ENCODE results near the gene CDK2AP2. TPM values are rescaled to one million over a fixed set of nuclear protein-coding genes. Genes with fewer than 3 reads are reported as not detected.
"Not testable (repeated sequence)": the region's sequence is repeated elsewhere in the genome, so short reads cannot be mapped to it uniquely, and the experiment has no call there.

The CDK2AP2 gene
- polyA plus RNA-seq, 1 experiment, result 11.7 TPM

DNA sequence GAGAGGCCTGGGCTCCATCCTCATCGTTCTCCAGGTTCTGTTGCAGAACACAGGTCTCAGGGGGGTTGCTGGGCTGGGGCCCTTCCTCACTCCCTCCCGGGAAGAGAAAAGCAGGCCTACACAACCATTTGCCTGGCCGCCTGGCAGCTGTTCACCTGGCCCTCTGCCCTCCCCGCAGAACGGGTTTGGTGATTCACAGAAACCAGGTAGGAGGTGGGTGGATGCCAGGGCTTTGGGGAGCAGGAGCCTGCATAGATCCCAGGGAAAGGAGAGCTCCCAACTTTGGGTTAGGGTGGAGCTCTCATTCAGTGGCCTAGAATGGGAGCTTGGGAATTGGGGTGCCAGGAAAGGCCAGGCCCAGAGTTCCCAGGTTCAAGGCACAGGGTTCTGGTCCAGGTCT lies 39.9 kb downstream of the CDK2AP2 start:
- TF ChIP-seq, protein P1, sequence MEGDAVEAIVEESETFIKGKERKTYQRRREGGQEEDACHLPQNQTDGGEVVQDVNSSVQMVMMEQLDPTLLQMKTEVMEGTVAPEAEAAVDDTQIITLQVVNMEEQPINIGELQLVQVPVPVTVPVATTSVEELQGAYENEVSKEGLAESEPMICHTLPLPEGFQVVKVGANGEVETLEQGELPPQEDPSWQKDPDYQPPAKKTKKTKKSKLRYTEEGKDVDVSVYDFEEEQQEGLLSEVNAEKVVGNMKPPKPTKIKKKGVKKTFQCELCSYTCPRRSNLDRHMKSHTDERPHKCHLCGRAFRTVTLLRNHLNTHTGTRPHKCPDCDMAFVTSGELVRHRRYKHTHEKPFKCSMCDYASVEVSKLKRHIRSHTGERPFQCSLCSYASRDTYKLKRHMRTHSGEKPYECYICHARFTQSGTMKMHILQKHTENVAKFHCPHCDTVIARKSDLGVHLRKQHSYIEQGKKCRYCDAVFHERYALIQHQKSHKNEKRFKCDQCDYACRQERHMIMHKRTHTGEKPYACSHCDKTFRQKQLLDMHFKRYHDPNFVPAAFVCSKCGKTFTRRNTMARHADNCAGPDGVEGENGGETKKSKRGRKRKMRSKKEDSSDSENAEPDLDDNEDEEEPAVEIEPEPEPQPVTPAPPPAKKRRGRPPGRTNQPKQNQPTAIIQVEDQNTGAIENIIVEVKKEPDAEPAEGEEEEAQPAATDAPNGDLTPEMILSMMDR (IDR thresholded peaks at IDR 0.05; ENCODE audit: low read depth, low read length), result no peak
- CTCF ChIA-PET, result interaction anchor here (2.8 kb wide), 1 partner anchor 67 kb away, joined by 15 read pairs; the partner anchor contains the start of gene PPP1CA
- Histone ChIP-seq H3K9me3 (ENCODE audit: control insufficient read depth, insufficient read depth, low read length) (peaks cover 10% of the 10 kb centered on the region; the same call in 1 of the 2 replicates), H3K27me3 (ENCODE audit: control insufficient read depth, insufficient read depth, low read length) (no peaks in the 10 kb centered on the region), H3K4me3 (ENCODE audit: low read depth, low read length) (peak overlapping the region; percentile 70), H3K27ac (ENCODE audit: low read depth, low read length) (no peak overlapping the region)
- DNase-seq (ENCODE audit: low read depth, low spot score), result no peak
- POLR2A ChIA-PET, result interaction anchor here (2.5 kb wide), 1 partner anchor 66 kb away, joined by 11 read pairs; the partner anchor contains the start of gene PPP1CA

DNA sequence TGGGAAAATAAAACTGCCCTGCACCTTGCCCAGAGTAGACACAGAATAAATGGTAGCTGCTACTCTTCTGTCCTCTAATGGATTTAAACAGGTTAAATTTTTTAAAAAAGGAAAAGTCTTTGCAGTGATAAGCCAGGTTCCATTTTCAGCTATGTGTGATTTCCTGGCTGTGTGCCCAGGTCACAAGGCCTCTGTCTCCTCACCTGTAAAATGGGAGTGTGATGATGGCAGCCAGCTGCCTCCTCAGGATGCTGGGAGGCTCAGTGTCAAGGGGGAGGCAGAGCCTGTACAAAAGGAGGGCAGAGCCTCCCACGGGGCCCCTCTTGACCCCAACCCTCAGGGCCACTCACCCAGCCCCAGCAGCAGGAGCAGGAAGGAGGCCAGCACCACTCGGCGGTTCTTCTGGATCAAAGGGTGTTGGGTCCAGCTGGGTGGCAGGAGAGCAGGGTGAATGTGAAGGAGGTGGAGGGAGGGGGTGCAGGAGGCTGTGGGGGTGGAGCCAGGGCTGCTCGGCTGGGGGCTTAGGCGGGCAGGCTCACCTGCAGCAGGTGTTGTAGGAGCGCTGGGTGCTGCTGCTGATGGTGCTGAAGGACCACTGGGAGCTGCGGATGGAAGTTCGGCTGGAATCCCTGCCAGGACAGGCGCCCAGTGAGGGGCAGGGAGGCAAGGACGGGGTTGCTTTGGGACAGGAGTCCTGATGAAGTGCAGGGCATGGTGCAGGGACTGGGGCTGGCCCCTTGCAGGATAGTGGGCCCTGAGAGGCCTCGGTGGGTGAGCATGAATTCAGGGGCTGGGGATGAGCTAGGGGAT lies 40.8 kb downstream of the CDK2AP2 start:
- CTCF ChIA-PET, result interaction anchor here (2.8 kb wide), 1 partner anchor 66 kb away, joined by 15 read pairs; the partner anchor contains the start of gene PPP1CA
- Histone ChIP-seq H3K27ac (ENCODE audit: low read depth, low read length) (no peak overlapping the region), H3K9me3 (ENCODE audit: control insufficient read depth, insufficient read depth, low read length) (peaks cover 10% of the 10 kb centered on the region; the same call in 1 of the 2 replicates), H3K4me3 (ENCODE audit: low read depth, low read length) (no peak overlapping the region), H3K27me3 (ENCODE audit: control insufficient read depth, insufficient read depth, low read length) (no peaks in the 10 kb centered on the region)
- POLR2A ChIA-PET, result interaction anchor here (2.5 kb wide), 1 partner anchor 66 kb away, joined by 11 read pairs; the partner anchor contains the start of gene PPP1CA
- DNase-seq (ENCODE audit: low read depth, low spot score), result no peak
- TF ChIP-seq, protein P1 (IDR thresholded peaks at IDR 0.05; ENCODE audit: low read depth, low read length), result no peak

DNA sequence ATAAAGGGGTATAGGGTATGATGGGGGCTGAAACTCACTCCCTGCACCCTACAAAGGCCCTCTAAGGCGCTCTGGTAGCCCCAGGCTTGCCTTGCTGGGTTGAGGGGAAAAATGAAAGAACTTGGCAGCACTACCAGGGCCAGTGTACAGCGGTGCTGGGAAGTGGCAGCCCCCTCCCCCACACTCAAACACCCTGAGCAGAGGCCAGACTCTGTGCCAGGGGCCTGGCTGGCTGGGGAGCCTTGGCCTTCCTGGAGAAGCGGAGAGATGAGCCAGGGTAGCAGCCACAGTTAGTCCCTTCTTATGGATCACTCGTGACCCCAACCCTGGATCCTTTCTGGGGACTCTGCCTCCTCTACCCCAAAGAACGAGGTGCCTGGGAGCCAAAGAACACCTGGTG lies 41.6 kb downstream of the CDK2AP2 start:
- ChIA-PET POLR2A (no interaction called here), CTCF (no interaction called here)
- Histone ChIP-seq H3K27ac (ENCODE audit: low read depth, low read length) (no peak overlapping the region), H3K4me3 (ENCODE audit: low read depth, low read length) (no peak overlapping the region), H3K9me3 (ENCODE audit: control insufficient read depth, insufficient read depth, low read length) (peaks cover 10% of the 10 kb centered on the region; the same call in 1 of the 2 replicates), H3K27me3 (ENCODE audit: control insufficient read depth, insufficient read depth, low read length) (no peaks in the 10 kb centered on the region)
- TF ChIP-seq, protein P1 (IDR thresholded peaks at IDR 0.05; ENCODE audit: low read depth, low read length), result no peak
- no peak for DNase-seq (ENCODE audit: low read depth, low spot score)

DNA sequence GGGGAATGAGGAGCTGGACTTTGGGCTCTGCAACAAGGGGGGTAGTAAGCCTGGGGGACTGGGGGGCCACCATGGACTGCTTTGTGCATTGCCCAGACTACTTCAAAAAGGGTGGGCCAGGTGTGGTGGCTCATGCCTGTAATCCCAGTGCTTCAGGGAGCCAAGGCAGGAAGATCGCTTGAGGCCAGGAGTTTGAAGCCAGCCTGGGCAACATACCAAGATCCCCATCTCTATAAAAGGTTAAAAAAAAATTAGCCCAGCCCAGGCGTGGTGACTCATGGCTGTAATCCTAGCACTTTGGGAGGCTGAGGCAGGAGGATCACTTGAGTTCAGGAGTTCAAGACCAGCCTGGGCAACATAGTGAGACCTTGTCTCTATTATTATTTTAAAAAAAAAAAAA lies 42.4 kb downstream of the CDK2AP2 start:
- DNase-seq (ENCODE audit: low read depth, low spot score); H3K4me3 ChIP-seq (ENCODE audit: low read depth, low read length); CTCF ChIA-PET: not testable (repeated sequence)

DNA sequence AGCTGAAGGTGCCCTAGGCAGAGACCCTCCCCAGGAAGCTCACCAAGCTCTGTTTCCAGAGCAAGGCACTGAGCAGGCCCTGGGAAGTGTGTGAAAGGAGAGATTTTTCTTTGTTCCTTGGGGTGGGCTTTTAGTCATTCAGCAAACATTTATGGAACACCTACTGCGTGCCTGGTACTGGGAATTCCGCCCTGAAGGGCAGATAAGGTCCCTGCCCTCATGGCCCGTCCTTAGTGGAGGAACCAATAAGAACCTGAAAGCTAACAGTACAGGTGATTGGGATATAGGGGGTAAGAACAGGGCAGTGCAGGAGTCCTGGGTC lies 42.8 kb downstream of the CDK2AP2 start:
- Histone ChIP-seq H3K27ac (ENCODE audit: low read depth, low read length) (no peak overlapping the region), H3K27me3 (ENCODE audit: control insufficient read depth, insufficient read depth, low read length) (peaks cover 2% of the 10 kb centered on the region), H3K9me3 (ENCODE audit: control insufficient read depth, insufficient read depth, low read length) (peaks cover 10% of the 10 kb centered on the region; the same call in 1 of the 2 replicates), H3K4me3 (ENCODE audit: low read depth, low read length) (peak overlapping the region; percentile 63)
- no peak for DNase-seq (ENCODE audit: low read depth, low spot score)
- ChIA-PET POLR2A (no interaction called here), CTCF (no interaction called here)
- TF ChIP-seq, protein P1 (IDR thresholded peaks at IDR 0.05; ENCODE audit: low read depth, low read length), result no peak

More for the DNA sequence above, 42.4 kb downstream of the CDK2AP2 start:
- H3K27ac ChIP-seq (ENCODE audit: low read depth, low read length); POLR2A ChIA-PET; H3K27me3 ChIP-seq (ENCODE audit: control insufficient read depth, insufficient read depth, low read length): not testable (repeated sequence)
- peaks cover 10% of the 10 kb centered on the region; the same call in 1 of the 2 replicates for H3K9me3 ChIP-seq (ENCODE audit: control insufficient read depth, insufficient read depth, low read length)
